ENCODE measurements around the gene FOLR3.
"Not testable (repeated sequence)": the region's sequence is repeated elsewhere in the genome, so short reads cannot be mapped to it uniquely, and the experiment has no call there.

FOLR3 gene

DNA sequence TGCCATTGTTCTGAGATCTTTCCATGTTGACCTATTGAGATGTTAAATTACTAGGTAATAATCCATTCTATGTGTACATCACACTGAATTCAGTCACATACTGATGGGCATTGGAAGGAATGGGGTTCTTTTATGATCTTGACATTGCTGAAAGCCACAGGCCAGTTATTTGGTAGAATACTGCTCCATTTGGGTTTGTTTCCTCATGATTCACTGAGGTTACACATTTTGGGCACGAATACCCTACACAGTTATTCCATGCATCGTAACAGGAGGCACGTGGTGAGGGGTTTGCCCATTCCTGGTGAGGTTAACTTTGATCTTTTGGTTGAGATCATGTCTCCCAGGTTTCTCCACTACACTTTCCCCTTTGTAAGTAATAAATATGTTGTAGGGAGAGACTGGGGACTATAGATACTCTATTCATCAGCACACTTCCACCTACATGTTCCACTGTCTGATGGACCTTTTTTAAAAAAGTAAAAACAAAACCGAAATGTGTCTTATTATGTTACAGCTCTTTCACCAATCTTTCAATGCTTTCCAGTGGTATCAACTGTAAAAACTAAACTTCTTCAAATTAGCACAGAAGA is 44.4 kb downstream of the FOLR3 start:
- ChIA-PET POLR2A (no interaction called here), CTCF (interaction anchor here (0.6 to 1.0 kb wide), 2 partner anchors 155 to 230 kb away, joined by 4 to 5 read pairs; no protein-coding TSS in a partner anchor)
- Histone ChIP-seq H3K9me3 (ENCODE audit: control insufficient read depth, insufficient read depth, low read depth, low read length) (no peaks in the 10 kb centered on the region), H3K4me3 (ENCODE audit: low read depth, low read length) (no peak overlapping the region), H3K36me3 (ENCODE audit: control insufficient read depth in 2 of 2, insufficient read depth in 1 of 2, low read length in 2 of 2) (no peaks in the 10 kb centered on the region), H3K27ac (ENCODE audit: extremely low read depth, low read depth, low read length) (no peak overlapping the region), H3K4me1 (ENCODE audit: control insufficient read depth, insufficient read depth, low read length) (no peaks in the 10 kb centered on the region)
- TF ChIP-seq EGR2 (tag by site-specific recombination; IDR thresholded peaks at IDR 0.05; ENCODE audit: low read depth) (no peak), ZXDB (tag by site-specific recombination; IDR thresholded peaks at IDR 0.05) (no peak), MEIS1 (CRISPR knock-in tag; IDR thresholded peaks at IDR 0.05; ENCODE audit: borderline replicate concordance) (no peak), ZNF701 (tag by site-specific recombination; IDR thresholded peaks at IDR 0.05) (no peak), MYNN (tag by site-specific recombination; IDR thresholded peaks at IDR 0.05; ENCODE audit: borderline replicate concordance) (no peak), ZNF785 (tag by site-specific recombination; IDR thresholded peaks at IDR 0.05) (no peak), ZNF19 (tag by site-specific recombination; IDR thresholded peaks at IDR 0.05; ENCODE audit: low read depth) (no peak), ZNF664 (tag by site-specific recombination; IDR thresholded peaks at IDR 0.05) (no peak), ZNF837 (tag by site-specific recombination; IDR thresholded peaks at IDR 0.05) (no peak), ZNF558 (tag by site-specific recombination; IDR thresholded peaks at IDR 0.05) (no peak), ZNF169 (tag by site-specific recombination; IDR thresholded peaks at IDR 0.05) (no peak), HOXA7 (CRISPR knock-in tag; IDR thresholded peaks at IDR 0.05; ENCODE audit: borderline replicate concordance) (no peak), ZNF184 (tag by site-specific recombination; IDR thresholded peaks at IDR 0.05) (no peak), ZNF423 (tag by site-specific recombination; IDR thresholded peaks at IDR 0.05) (no peak), ZNF146 (tag by site-specific recombination; IDR thresholded peaks at IDR 0.05) (no peak), ZNF626 (tag by site-specific recombination; IDR thresholded peaks at IDR 0.05) (no peak), GLI4 (tag by site-specific recombination; IDR thresholded peaks at IDR 0.05) (no peak)
- TF ChIP-seq, protein P1, sequence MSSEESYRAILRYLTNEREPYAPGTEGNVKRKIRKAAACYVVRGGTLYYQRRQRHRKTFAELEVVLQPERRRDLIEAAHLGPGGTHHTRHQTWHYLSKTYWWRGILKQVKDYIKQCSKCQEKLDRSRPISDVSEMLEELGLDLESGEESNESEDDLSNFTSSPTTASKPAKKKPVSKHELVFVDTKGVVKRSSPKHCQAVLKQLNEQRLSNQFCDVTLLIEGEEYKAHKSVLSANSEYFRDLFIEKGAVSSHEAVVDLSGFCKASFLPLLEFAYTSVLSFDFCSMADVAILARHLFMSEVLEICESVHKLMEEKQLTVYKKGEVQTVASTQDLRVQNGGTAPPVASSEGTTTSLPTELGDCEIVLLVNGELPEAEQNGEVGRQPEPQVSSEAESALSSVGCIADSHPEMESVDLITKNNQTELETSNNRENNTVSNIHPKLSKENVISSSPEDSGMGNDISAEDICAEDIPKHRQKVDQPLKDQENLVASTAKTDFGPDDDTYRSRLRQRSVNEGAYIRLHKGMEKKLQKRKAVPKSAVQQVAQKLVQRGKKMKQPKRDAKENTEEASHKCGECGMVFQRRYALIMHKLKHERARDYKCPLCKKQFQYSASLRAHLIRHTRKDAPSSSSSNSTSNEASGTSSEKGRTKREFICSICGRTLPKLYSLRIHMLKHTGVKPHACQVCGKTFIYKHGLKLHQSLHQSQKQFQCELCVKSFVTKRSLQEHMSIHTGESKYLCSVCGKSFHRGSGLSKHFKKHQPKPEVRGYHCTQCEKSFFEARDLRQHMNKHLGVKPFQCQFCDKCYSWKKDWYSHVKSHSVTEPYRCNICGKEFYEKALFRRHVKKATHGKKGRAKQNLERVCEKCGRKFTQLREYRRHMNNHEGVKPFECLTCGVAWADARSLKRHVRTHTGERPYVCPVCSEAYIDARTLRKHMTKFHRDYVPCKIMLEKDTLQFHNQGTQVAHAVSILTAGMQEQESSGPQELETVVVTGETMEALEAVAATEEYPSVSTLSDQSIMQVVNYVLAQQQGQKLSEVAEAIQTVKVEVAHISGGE (tag by site-specific recombination; conservative IDR thresholded peaks at IDR 0.05; ENCODE audit: low read depth) = no peak
- TF ChIP-seq, protein P2, sequence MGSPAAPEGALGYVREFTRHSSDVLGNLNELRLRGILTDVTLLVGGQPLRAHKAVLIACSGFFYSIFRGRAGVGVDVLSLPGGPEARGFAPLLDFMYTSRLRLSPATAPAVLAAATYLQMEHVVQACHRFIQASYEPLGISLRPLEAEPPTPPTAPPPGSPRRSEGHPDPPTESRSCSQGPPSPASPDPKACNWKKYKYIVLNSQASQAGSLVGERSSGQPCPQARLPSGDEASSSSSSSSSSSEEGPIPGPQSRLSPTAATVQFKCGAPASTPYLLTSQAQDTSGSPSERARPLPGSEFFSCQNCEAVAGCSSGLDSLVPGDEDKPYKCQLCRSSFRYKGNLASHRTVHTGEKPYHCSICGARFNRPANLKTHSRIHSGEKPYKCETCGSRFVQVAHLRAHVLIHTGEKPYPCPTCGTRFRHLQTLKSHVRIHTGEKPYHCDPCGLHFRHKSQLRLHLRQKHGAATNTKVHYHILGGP (tag by site-specific recombination; IDR thresholded peaks at IDR 0.05) = no peak
- TF ChIP-seq, protein P3, sequence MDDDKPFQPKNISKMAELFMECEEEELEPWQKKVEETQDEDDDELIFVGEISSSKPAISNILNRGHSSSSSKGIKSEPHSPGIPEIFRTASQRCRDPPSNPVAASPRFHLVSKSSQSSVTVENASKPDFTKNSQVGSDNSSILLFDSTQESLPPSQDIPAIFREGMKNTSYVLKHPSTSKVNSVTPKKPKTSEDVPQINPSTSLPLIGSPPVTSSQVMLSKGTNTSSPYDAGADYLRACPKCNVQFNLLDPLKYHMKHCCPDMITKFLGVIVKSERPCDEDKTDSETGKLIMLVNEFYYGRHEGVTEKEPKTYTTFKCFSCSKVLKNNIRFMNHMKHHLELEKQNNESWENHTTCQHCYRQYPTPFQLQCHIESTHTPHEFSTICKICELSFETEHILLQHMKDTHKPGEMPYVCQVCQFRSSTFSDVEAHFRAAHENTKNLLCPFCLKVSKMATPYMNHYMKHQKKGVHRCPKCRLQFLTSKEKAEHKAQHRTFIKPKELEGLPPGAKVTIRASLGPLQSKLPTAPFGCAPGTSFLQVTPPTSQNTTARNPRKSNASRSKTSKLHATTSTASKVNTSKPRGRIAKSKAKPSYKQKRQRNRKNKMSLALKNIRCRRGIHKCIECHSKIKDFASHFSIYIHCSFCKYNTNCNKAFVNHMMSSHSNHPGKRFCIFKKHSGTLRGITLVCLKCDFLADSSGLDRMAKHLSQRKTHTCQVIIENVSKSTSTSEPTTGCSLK (tag by site-specific recombination; IDR thresholded peaks at IDR 0.05) = no peak

DNA sequence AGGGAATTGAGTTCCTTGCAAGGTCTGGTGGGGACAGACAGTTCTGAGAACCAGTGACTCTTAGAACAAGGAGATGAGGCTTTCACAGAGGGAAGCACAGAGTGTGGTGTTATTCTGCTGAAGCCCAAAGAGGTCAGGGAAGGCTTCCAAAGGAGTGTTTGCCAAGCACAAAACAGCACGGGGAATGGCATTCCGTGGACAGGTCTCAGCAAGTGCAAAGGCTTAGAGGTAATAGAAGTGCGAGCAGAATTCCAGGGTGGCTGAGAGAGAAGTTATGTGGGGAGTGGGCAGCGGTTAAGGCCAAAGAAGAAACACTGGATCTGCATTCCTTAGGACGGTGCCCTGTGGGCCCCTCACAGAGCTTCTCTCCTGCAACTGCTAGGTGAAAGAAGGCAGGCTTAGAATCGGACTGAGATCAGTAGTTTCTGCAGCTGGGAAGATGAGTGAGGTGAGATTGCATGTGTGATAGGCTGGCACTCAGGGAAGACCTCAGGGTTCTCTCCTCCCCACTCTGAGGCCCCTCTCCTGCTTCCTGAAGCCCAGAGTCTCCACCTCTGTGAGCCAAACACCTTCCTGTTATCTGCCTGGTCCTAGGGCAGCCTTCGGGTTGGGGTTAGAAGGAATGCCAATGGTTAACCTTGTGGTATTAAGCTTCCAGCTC is 45.5 kb downstream of the FOLR3 start:
- H3K4me3 ChIP-seq (ENCODE audit: low read depth, low read length); H3K9me3 ChIP-seq (ENCODE audit: control insufficient read depth, insufficient read depth, low read depth, low read length); POLR2A ChIA-PET; H3K36me3 ChIP-seq (ENCODE audit: control insufficient read depth in 2 of 2, insufficient read depth in 1 of 2, low read length in 2 of 2); H3K27ac ChIP-seq (ENCODE audit: extremely low read depth, low read depth, low read length); H3K4me1 ChIP-seq (ENCODE audit: control insufficient read depth, insufficient read depth, low read length): not testable (repeated sequence)
- CTCF ChIA-PET = interaction anchor here (0.8 to 2.1 kb wide), 3 partner anchors 25 to 37 kb away, joined by 3 to 7 read pairs (median 3); no protein-coding TSS in a partner anchor

Measured in HEK293 (cell line).